Colonic mucosa (tissue), 4 donors: ENCODE data around the gene AGBL4. TPM values are rescaled to one million over a fixed set of nuclear protein-coding genes. Genes with fewer than 3 reads are reported as not detected.
A peak's percentile ranks its signal among the peaks of the same experiment; 100 is the strongest.

Experiments
- DNase-seq: peaks from one replicate; pipeline ENCODE4 v3.0.0-alpha.2; 2020
- H3K27ac ChIP-seq: fragments of 200-600 bp; one replicate; pipeline ENCODE4 v1.8.0; 2021
- H3K27me3 ChIP-seq: fragments of 200-600 bp; one replicate; pipeline ENCODE4 v1.8.0; 2021
- H3K36me3 ChIP-seq: fragments of 200-600 bp; one replicate; pipeline ENCODE4 v1.8.0; 2021
- H3K4me1 ChIP-seq: fragments of 200-600 bp; one replicate; pipeline ENCODE4 v1.8.0; 2021; ENCODE audit warnings: mild to moderate bottlenecking
- H3K4me3 ChIP-seq: fragments of 200-600 bp; one replicate; pipeline ENCODE4 v1.8.0; 2021
- H3K9ac ChIP-seq, 2 donors: one replicate each; pipeline ENCODE4 v1.7.0; 2013; ENCODE audit warnings: control low read depth in 2 of 2, low read depth in 2 of 2, low read length in 2 of 2
- H3K9me3 ChIP-seq: fragments of 200-600 bp; one replicate; pipeline ENCODE4 v1.8.0; 2021
- CTCF ChIP-seq: fragments of 200-600 bp; IDR thresholded peaks from one replicate; pipeline ENCODE4 v1.8.0; 2022; ENCODE audit warnings: antibody characterized with exemption, mild to moderate bottlenecking
- intact Hi-C: fragments of 100-400 bp; cut with DNase I; formaldehyde crosslinking; loops from one replicate; pipeline ENCODE4 v1.14.1; 2022
- total RNA-seq, 2 donors: library from RNA; stranded (reverse); fragmentation: NEBNext Ultra II Directional in 1 of 2; extraction: Animal tissue kit (Norgen Biotek cat#: 25700) in 1 of 2; gene quantifications; one replicate each; pipeline ENCODE4 v1.2.1, GENCODE V29; 2021
- donor health status: healthy.
- donor health status: DM: no; HTN: no; CAD: no.
- donor health status: DM: no; HTN: no; CAD: no.

The AGBL4 gene
- total RNA-seq, 2 donors from 2014 or later = 0.24 to 0.30 TPM

DNA sequence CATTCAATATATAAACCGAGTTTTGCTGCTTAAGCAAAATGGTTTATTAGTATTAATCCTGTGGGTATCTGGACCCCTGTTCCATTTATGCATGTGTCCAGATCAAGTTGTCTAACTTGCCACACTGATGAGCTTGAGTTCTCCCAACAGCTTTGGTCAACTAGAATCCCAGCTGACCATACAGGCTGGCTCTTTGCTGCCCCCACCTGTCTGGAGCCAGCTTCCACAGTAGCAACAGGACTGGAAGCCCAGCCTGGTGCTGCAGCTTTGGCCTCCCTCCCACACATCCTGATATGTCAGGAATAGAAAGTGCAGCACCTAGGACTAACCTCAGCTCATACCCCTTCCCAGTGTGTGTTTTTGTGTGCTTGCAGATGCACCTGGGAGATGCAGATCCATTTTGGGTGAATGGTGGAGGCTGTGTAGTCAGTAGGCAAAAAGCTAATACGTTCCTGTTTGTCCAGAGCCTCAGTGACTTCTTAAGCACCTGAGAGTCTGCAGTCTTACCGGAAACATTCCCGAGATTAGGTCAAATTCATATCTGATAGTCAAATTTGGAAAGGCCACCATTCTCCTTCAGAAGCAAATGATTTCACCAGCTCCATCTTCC, 1206.1 kb downstream of the AGBL4 start:
- intact Hi-C loops = loop anchor here (5.0 to 10.0 kb wide), 2 partner anchors 140 to 243 kb away; no protein-coding TSS in a partner anchor
- DNase-seq = peak; percentile 48
- H3K36me3 ChIP-seq = no peaks in the 10 kb centered on the region
- H3K27ac ChIP-seq = no peak overlapping the region
- no peak overlapping the region for H3K9ac ChIP-seq
- no peaks in the 10 kb centered on the region for H3K4me1 ChIP-seq
- H3K27me3 ChIP-seq = no peaks in the 10 kb centered on the region
- peak; percentile 60 for TF ChIP-seq CTCF
- H3K9me3 ChIP-seq = no peaks in the 10 kb centered on the region
- no peak overlapping the region for H3K4me3 ChIP-seq

DNA sequence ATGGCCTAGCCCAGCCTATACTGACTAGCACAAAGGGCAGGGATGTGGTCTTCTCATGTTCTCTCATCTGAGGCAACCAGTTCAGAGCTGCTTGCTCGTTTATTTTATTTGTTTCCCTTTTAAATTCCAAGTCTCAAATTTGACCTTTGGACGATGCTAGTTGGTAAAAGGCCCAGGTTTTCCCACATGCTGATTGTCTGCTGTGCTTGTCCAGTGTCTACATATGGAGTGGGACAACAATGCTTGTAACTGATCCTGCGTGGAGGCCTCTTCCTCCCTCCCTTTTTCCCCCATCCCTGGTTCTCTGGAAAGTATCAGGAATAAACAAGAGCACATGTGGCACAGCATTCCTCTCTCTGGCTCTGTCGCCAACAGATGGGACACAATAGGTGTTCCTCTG, 1213.0 kb downstream of the AGBL4 start:
- Histone ChIP-seq H3K27ac (no peak overlapping the region), H3K4me3 (no peak overlapping the region), H3K27me3 (no peaks in the 10 kb centered on the region), H3K4me1 (no peaks in the 10 kb centered on the region), H3K9me3 (no peaks in the 10 kb centered on the region), H3K36me3 (no peaks in the 10 kb centered on the region), H3K9ac (no peak overlapping the region)
- intact Hi-C loops = loop anchor here (10.0 kb wide), 1 partner anchor 236 kb away; no protein-coding TSS in a partner anchor
- no peak for TF ChIP-seq CTCF
- DNase-seq = no peak

DNA sequence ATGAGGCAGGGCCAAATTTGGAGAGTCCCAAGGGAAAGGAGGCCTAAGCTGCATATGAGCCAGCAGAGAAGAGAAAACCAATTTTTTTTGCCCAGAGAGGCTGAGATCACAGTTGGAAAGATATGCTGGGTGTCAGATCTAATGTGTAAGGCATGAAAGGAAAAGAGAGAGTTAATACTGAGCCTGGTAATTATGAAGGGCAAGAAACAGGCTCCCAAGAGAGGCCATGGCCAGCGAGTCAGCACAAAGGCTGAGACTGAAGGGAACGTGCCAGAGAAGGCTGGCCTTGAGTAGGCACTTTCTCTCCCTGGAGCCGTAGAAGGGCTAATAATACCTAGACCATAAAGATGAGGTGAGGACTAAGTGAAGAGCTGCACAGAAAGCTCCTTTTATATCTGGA, 1215.3 kb downstream of the AGBL4 start:
- intact Hi-C loops = no loop called here
- Histone ChIP-seq H3K36me3 (no peaks in the 10 kb centered on the region), H3K9ac (no peak overlapping the region), H3K4me3 (no peak overlapping the region), H3K27me3 (no peaks in the 10 kb centered on the region), H3K27ac (no peak overlapping the region), H3K9me3 (no peaks in the 10 kb centered on the region), H3K4me1 (no peaks in the 10 kb centered on the region)
- no peak for TF ChIP-seq CTCF
- DNase-seq = no peak

GRCh38 chr1:48807554-48808260, 1216.0 kb downstream of the AGBL4 start:
- Histone ChIP-seq H3K27me3 (no peaks in the 10 kb centered on the region), H3K9me3 (no peaks in the 10 kb centered on the region), H3K9ac (no peak overlapping the region), H3K27ac (no peak overlapping the region), H3K4me1 (no peaks in the 10 kb centered on the region), H3K4me3 (no peak overlapping the region), H3K36me3 (no peaks in the 10 kb centered on the region)
- no peak for DNase-seq
- intact Hi-C loops = no loop called here
- TF ChIP-seq CTCF = no peak

DNA sequence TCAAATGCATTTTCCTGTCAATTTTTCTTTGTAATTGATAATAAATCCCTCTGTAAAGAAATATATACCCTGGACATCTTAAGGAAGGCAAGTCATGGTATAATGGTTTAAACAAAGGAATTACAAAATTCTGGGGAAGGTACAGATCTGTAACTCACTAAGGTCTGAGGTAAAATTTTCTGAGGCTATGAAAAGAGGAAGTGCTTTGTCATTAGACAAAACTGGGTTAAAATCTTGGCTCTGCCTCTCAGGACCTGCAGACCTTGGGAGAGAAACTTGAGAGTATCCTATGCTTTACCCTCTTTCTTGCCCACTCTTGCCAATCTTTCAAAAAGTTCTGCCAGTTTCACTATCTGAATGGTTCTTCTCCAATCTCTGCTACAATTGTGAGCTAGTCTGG, 1220.3 kb downstream of the AGBL4 start:
- intact Hi-C loops = no loop called here
- Histone ChIP-seq H3K27me3 (no peaks in the 10 kb centered on the region), H3K36me3 (no peaks in the 10 kb centered on the region), H3K4me3 (no peak overlapping the region), H3K4me1 (no peaks in the 10 kb centered on the region), H3K27ac (no peak overlapping the region), H3K9ac (no peak overlapping the region), H3K9me3 (no peaks in the 10 kb centered on the region)
- TF ChIP-seq CTCF = no peak
- no peak for DNase-seq
